Medulla oblongata (tissue), 1 donor: ENCODE results near the gene TTC34.
"Not testable (repeated sequence)": the region's sequence is repeated elsewhere in the genome, so short reads cannot be mapped to it uniquely, and the experiment has no call there.

Experiments
- DNase-seq: peaks from one replicate; pipeline ENCODE4 v3.0.0-alpha.2; 2015; ENCODE audit errors: extremely low spot score

TTC34 gene

GRCh38 chr1:2768052-2768451 is 33.4 kb downstream of the TTC34 start:
- DNase-seq = not testable (repeated sequence)

- not testable (repeated sequence) for DNase-seq
Measured at GRCh38 chr1:2759433-2759832, 42.1 kb downstream of the TTC34 start.

DNA sequence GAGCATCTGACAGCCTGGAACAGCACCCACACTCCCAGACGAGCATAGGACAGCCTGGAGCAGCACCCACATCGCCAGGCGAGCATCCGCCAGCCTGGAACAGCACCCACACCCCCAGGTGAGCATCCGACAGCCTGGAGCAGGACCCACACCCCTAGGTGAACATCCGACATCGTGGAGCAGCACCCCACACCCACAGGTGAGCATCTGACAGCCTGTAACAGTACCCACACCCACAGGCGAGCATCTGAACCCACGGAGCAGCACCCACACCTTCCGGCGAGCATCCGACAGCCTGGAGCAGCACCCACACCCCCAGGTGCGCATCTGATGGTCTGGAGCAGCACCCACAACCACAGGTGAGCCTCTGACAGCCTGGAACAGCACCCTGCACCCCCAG is 44.0 kb downstream of the TTC34 start:
- DNase-seq = not testable (repeated sequence)

DNA sequence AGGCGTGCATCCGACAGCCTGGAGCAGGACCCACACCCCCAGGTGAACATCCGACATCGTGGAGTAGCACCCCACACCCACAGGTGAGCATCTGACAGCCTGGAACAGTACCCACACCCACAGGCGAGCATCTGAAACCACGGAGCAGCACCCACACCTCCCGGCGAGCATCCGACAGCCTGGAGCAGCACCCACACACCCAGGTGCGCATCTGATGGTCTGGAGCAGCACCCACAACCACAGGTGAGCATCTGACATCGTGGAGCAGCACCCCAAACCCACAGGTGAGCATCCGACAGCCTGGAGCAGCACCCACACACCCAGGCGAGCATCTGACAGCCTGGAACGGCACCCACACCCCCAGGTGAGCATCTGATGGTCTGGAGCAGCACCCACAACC is 46.1 kb downstream of the TTC34 start:
- not testable (repeated sequence) for DNase-seq

- not testable (repeated sequence) for DNase-seq
Measured at GRCh38 chr1:2754597-2754996, 46.9 kb downstream of the TTC34 start.

DNA sequence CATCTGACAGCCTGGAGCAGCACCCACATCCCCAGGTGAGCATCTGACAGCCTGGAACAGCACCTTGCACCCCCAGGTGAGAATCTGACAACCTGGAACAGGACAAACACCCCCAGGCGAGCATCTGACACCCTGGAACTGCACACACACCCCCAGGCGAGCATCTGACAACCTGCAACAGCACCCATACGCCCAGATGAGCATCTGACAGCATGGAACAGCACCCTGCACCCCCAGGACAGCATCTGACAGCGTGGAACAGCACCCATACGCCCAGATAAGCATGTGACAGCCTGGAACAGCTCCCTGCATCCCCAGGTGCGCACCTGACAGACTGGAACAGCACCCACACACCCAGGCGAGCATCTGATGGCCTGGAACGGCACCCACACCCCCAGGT is 49.0 kb downstream of the TTC34 start:
- not testable (repeated sequence) for DNase-seq

- not testable (repeated sequence) for DNase-seq
Measured at GRCh38 chr1:2751866-2752265, 49.6 kb downstream of the TTC34 start.

GRCh38 chr1:2750766-2751730 is 50.4 kb downstream of the TTC34 start:
- DNase-seq = not testable (repeated sequence)

DNA sequence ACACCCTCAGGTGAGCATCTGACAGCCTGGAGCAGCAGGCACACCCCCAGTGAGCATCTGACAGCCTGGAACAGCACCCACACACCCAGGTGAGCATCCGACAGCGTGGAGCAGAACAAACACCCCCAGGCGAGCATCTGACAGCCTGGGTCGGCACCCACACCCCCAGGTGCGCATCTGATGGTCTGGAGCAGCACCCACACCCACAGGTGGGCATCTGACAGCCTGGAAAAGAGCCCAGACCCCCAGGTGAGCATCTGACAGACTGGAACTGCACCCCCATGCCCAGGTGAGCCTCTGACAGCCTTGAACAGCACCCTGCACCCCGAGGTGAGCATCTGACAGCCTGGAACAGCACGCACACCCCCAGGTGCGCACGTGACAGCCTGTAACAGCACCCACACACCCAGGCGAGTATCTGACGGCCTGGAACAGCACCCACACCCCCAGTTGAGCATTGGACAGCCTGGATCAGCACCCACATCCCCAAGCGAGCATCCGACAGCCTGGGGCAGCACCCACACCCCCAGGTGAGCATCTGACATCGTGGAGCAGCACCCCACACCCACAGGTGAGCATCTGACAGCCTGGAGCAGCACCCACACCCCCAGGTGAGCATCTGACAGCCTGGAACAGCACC is 51.3 kb downstream of the TTC34 start:
- DNase-seq = not testable (repeated sequence)

DNA sequence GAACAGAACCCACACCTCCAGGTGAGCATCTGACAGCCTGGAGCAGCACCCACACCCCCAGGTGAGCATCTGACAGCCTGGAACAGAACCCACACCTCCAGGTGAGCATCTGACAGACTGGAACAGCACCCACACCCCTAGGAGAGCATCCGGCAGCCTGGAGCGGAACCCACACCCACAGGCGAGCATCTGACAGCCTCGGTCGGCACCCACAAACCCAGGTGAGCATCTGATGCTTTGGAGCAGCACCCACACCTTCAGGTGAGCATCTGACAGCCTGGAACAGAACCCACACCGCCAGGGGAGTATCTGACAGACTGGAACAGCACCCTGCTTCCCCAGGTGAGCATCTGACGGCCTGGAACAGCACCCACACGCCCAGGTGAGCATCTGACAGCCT is 52.9 kb downstream of the TTC34 start:
- not testable (repeated sequence) for DNase-seq

GRCh38 chr1:2694796-2695195 is 106.7 kb downstream of the TTC34 start:
- DNase-seq = not testable (repeated sequence)

GRCh38 chr1:2690180-2690579 is 111.3 kb downstream of the TTC34 start:
- DNase-seq = not testable (repeated sequence)

DNA sequence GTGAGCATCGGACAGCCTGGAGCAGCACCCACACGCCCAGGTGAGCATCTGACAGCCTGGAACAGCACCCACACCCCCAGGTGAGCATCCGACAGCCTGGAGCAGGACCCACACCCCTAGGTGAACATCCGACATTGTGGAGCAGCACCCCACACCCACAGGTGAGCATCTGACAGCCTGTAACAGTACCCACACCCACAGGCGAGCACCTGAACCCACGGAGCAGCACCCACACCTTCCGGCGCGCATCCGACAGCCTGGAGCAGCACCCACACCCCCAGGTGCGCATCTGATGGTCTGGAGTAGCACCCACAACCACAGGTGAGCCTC is 113.2 kb downstream of the TTC34 start:
- not testable (repeated sequence) for DNase-seq

GRCh38 chr1:2687638-2688335 is 113.7 kb downstream of the TTC34 start:
- DNase-seq = peak; percentile 1

DNA sequence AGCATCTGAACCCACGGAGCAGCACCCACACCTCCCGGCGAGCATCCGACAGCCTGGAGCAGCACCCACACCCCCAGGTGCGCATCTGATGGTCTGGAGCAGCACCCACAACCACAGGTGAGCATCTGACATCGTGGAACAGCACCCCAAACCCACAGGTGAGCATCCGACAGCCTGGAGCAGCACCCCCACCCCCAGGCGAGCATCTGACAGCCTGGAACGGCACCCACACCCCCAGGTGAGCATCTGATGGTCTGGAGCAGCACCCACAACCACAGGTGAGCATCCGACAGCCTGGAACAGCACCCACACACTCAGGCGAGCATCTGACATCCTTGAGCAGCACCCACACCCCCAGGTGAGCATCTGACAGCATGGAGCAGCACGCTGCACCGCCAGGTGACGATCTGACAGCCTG is 114.3 kb downstream of the TTC34 start:
- DNase-seq = peak; percentile 0

DNA sequence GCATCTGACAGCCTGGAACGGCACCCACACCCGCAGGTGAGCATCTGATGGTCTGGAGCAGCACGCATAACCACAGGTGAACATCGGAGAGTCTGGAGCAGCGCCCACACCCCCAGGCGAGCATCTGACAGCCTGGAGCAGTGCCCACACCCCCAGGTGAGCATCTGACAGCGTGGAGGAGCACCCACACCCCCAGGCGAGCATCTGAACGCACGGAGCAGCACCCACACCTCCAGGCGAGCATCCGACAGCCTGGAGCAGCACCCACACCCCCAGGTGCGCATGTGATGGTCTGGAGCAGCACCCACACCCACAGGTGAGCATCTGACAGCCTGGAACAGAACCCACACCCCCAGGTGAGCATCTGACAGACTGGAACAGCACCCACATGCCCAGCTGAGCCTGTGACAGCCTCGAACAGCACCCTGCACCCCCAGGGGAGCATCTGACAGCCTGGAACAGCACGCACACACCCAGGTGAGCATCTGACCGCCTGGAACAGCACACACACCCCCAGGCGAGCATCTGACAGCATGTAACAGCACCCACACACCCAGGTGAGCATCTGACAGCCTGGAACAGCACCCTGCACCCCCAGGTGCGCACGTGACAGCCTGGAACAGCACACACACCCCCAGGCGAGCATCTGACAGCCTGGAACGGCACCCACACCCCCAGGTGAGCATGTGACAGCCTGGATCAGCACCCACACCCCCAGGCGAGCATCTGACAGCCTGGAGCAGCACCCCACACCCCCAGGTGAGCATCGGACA is 115.2 kb downstream of the TTC34 start:
- not testable (repeated sequence) for DNase-seq

DNA sequence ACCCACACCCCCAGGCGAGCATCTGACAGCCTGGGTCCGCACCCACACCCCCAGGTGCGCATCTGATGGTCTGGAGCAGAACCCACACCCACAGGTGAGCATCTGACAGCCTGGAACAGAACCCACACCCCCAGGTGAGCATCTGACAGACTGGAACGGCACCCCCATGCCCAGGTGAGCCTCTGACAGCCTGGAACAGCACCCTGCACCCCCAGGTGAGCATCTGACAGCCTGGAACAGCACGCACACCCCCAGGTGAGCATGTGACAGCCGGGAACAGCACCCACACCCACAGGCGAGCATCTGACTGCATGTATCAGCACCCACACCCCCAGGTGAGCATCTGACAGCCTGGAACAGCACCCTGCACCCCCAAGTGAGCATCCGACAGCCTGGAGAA is 115.8 kb downstream of the TTC34 start:
- not testable (repeated sequence) for DNase-seq

DNA sequence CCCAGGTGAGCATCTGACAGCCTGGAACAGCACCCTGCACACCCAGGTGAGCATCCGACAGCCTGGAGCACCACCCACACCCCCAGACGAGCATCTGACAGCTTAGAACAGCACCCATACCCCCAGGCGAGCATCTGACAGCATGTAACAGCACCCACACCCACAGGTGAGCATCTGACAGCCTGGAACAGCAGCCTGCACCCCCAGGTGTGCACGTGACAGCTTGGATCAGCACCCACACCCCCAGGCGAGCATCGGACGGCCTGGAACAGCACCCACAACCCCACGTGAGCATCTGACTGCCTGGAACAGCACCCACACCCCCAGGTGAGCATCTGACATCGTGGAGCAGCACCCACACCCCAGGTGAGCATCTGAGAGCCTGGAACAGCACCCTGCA is 116.6 kb downstream of the TTC34 start:
- not testable (repeated sequence) for DNase-seq

DNA sequence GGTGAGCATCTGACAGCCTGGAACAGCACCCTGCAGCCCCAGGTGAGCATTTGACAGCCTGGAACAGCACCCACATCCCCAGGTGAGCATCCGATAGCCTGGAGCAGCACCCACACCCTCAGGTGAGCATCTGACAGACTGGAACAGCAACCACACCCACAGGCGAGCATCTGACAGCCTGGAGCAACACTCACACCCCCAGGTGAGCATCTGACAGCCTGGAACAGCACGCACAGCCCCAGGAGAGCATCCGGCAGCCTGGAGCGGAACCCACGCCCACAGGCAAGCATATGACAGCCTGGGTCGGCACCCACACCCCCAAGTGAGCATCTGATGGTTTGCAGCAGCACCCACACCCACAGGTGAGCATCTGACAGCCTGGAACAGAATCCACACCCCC is 117.5 kb downstream of the TTC34 start:
- peak; percentile 35 for DNase-seq

- DNase-seq = peak; percentile 1
Measured at GRCh38 chr1:2683321-2683741, 118.2 kb downstream of the TTC34 start.

- DNase-seq = not testable (repeated sequence)
Measured at GRCh38 chr1:2682879-2683278, 118.6 kb downstream of the TTC34 start.
